Lung (tissue), 12 donors: ENCODE results near the gene LRPAP1. TPM values are rescaled to one million over a fixed set of nuclear protein-coding genes. Genes with fewer than 3 reads are reported as not detected.
"Not testable (repeated sequence)": the region's sequence is repeated elsewhere in the genome, so short reads cannot be mapped to it uniquely, and the experiment has no call there.

ENCODE experiments used
- ATAC-seq: fragments of 200-7000 bp; cut with Tn5 transposase; one replicate; pipeline ENCODE4 v1.9.1; 2020; ENCODE audit warnings: moderate number of reproducible peaks; ENCODE audit not compliant: insufficient read depth, low FRiP score
- DNase-seq, 3 donors: peaks; one replicate each; pipeline ENCODE4 v3.0.0-alpha.2; 2013 to 2017
- H3K27ac ChIP-seq, 2 donors: one replicate each; pipeline ENCODE4 v1.5.1; 2013; ENCODE audit warnings: mild to moderate bottlenecking in 2 of 2, moderate library complexity in 2 of 2, control low read depth in 1 of 2, inconsistent platforms in 1 of 2, low read depth in 1 of 2, low read length in 1 of 2
- H3K27me3 ChIP-seq, 3 donors: one replicate each; pipeline ENCODE4 v1.5.1; 2013; ENCODE audit warnings: low read length in 2 of 3; ENCODE audit not compliant: control insufficient read depth in 3 of 3, insufficient read depth in 3 of 3
- H3K36me3 ChIP-seq, 4 donors: one replicate each; pipeline ENCODE4 v1.5.1; 2013; ENCODE audit warnings: low read length in 4 of 4, mild to moderate bottlenecking in 1 of 4, moderate library complexity in 1 of 4; ENCODE audit not compliant: control insufficient read depth in 4 of 4, insufficient read depth in 4 of 4
- H3K4me1 ChIP-seq, 5 donors: one replicate each; pipeline ENCODE4 v1.5.1; 2013; ENCODE audit warnings: low read length in 5 of 5, mild to moderate bottlenecking in 2 of 5, moderate library complexity in 1 of 5; ENCODE audit not compliant: control insufficient read depth in 5 of 5, insufficient read depth in 5 of 5
- H3K4me3 ChIP-seq: one replicate; pipeline ENCODE4 v1.5.1; 2013; ENCODE audit warnings: mild to moderate bottlenecking, control low read depth, moderate library complexity
- H3K9ac ChIP-seq, 2 donors: one replicate each; pipeline ENCODE4 v1.5.1; 2013; ENCODE audit warnings: low read length in 2 of 2, control low read depth in 1 of 2; ENCODE audit not compliant: insufficient read depth in 1 of 2
- H3K9me3 ChIP-seq, 4 donors: one replicate each; pipeline ENCODE4 v1.5.1; 2013; ENCODE audit warnings: low read length in 3 of 4, mild to moderate bottlenecking in 1 of 4, moderate library complexity in 1 of 4; ENCODE audit not compliant: control insufficient read depth in 4 of 4, insufficient read depth in 3 of 4
- WGBS, 2 donors: extraction: QIAGEN DNeasy Blood & Tissue Kit; methylation state at CpG; one replicate each; pipeline ENCODE4 v1.1.7; 2013; 5-methylcytosine and 5-hydroxymethylcytosine counted together
- polyA plus RNA-seq, 2 donors: library from polyadenylated mRNA; stranded (reverse); fragments of 200-250 nt; gene quantifications; one replicate each; pipeline ENCODE4 v1.2.1, GENCODE V29; 2013
- total RNA-seq, 2 donors: library from RNA; depleted of rRNA in 1 of 2; stranded (reverse); fragments of >200 nt in 1 of 2; gene quantifications; one replicate each; pipeline ENCODE4 v1.2.1, GENCODE V29; 2014 to 2021
- TF ChIP-seq, protein P1 (sequence below): IDR thresholded peaks from 2 replicates; pipeline ENCODE4 v1.5.1; 2012; ENCODE audit warnings: mild to moderate bottlenecking; ENCODE audit errors: control extremely low read depth, extremely low read depth
- donor health status: control.
- donor health status: control.
- donor health status: Bipolar disorder and iron deficiency.
- donor health status: healthy.
- donor health status: DM: yes; HTN: yes; CAD: no.

The LRPAP1 gene
- total and polyA plus RNA-seq, 4 donors, result 46.1 to 289 (median 208) TPM

DNA sequence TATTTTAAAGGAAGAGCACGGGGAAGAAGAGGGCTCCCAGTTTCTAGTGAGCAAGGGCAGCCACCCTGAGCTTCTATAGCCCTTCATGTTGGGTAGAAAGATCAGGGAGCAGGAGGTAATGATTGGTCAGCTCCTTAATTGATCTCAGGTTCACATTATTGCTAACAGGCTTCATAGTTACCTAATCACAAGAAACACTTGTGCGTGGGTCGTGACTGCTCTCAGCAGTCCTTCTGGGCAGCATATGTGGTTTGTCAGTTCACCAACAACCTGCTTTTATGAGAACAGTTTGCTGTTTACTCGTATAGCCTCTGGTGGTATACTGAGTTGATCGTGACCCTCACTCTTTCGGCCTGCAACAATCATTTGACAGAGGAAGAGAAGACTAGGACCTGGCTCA, 73.9 kb downstream of the LRPAP1 start:
- peaks cover 0 to 10% (median 0%) of the 10 kb centered on the region in 5 donors for H3K4me1 ChIP-seq
- no peak overlapping the region for H3K27ac ChIP-seq
- H3K9me3 ChIP-seq, result peaks cover 0 to 10% (median 3%) of the 10 kb centered on the region in 4 donors
- DNase-seq (no peak), ATAC-seq (no peak)
- TF ChIP-seq, protein P1, sequence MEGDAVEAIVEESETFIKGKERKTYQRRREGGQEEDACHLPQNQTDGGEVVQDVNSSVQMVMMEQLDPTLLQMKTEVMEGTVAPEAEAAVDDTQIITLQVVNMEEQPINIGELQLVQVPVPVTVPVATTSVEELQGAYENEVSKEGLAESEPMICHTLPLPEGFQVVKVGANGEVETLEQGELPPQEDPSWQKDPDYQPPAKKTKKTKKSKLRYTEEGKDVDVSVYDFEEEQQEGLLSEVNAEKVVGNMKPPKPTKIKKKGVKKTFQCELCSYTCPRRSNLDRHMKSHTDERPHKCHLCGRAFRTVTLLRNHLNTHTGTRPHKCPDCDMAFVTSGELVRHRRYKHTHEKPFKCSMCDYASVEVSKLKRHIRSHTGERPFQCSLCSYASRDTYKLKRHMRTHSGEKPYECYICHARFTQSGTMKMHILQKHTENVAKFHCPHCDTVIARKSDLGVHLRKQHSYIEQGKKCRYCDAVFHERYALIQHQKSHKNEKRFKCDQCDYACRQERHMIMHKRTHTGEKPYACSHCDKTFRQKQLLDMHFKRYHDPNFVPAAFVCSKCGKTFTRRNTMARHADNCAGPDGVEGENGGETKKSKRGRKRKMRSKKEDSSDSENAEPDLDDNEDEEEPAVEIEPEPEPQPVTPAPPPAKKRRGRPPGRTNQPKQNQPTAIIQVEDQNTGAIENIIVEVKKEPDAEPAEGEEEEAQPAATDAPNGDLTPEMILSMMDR, result no peak
- H3K4me3 ChIP-seq, result no peak overlapping the region
- WGBS, 2 donors, result 86 to 87% methylated on average over 6 of the region's 6 CpGs
- no peaks in the 10 kb centered on the region for H3K36me3 ChIP-seq
- H3K9ac ChIP-seq, result no peak overlapping the region
- H3K27me3 ChIP-seq, result no peaks in the 10 kb centered on the region

DNA sequence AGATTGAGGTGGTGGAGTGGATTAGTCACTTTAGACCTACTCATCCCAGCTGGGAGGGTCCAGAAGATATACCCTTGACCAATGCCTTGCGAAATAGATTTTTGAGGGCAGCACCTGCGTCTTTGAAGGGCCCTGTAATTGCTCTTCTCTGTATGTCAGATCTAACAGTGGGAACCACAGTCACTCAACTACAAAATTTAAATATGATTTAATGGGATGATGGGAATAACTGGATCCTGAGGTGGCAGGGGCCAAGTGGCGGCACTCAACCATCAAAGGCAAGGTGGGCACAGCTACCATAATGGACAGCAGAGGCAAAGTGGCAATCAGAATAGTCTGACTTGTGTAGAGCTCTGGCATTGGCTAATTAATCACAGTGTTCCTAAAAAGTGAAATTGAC, 76.6 kb downstream of the LRPAP1 start:
- H3K9me3 ChIP-seq, H3K27ac ChIP-seq, H3K36me3 ChIP-seq, DNase-seq, H3K9ac ChIP-seq, H3K4me1 ChIP-seq, ATAC-seq, H3K4me3 ChIP-seq, H3K27me3 ChIP-seq: not testable (repeated sequence)
- 88 to 92% methylated on average over 3 of the region's 3 CpGs for WGBS, 2 donors

Other genes starting within 250 kb of the LRPAP1 start
- 10 to 100 TPM; 39.1 to 76.6 TPM for gene RGS12, start 239.4 kb downstream of the LRPAP1 start, total RNA-seq
- gene RGS12, start 239.4 kb downstream of the LRPAP1 start, polyA plus RNA-seq, result 10 to 100 TPM; 15.4 to 50.8 TPM
- under 1 TPM; 0.28 to 0.46 TPM for gene HGFAC, start 90.5 kb downstream of the LRPAP1 start, total RNA-seq
- 1 to 10 TPM in 1 of 2 donors, under 1 TPM in 1; 0.24 to 2.6 TPM for gene HGFAC, start 90.5 kb downstream of the LRPAP1 start, polyA plus RNA-seq
- gene DOK7, start 69.1 kb downstream of the LRPAP1 start, total RNA-seq, result 1 to 10 TPM in 1 of 2 donors, under 1 TPM in 1; 0.63 to 2.7 TPM
- 1 to 10 TPM in 1 of 2 donors, under 1 TPM in 1; 0.53 to 2.3 TPM for gene DOK7, start 69.1 kb downstream of the LRPAP1 start, polyA plus RNA-seq
- gene ADRA2C, start 234.0 kb upstream of the LRPAP1 start, total RNA-seq, result 1 to 10 TPM in 1 of 2 donors, under 1 TPM in 1; 0.23 to 5.4 TPM
- gene ADRA2C, start 234.0 kb upstream of the LRPAP1 start, polyA plus RNA-seq, result 1 to 10 TPM; 1.6 to 2.2 TPM